Measurements from ENCODE around the gene CCDC13. TPM values are rescaled to one million over a fixed set of nuclear protein-coding genes. Genes with fewer than 3 reads are reported as not detected.

CCDC13 gene
- total RNA-seq, 1 donor from 2014 or later, result 0.33 TPM

GRCh38 chr3:42735019-42735418, 38.0 kb downstream of the CCDC13 start:
- H3K27me3 ChIP-seq (ENCODE audit: control insufficient read depth, insufficient read depth, low read length), result no peaks in the 10 kb centered on the region
- H3K36me3 ChIP-seq (ENCODE audit: control insufficient read depth, insufficient read depth, low read length), result no peaks in the 10 kb centered on the region
- no peak for TF ChIP-seq CTCF (IDR thresholded peaks at IDR 0.05; ENCODE audit: insufficient read depth, low read length, poor library complexity, severe bottlenecking)
- no peak for DNase-seq (ENCODE audit: low read depth)
- no peak overlapping the region for H3K4me3 ChIP-seq (ENCODE audit: low read depth, low read length)

GRCh38 chr3:42734263-42734860, 38.7 kb downstream of the CCDC13 start:
- DNase-seq (ENCODE audit: low read depth), result no peak
- Histone ChIP-seq H3K4me3 (ENCODE audit: low read depth, low read length) (no peak overlapping the region), H3K36me3 (ENCODE audit: control insufficient read depth, insufficient read depth, low read length) (no peaks in the 10 kb centered on the region), H3K27me3 (ENCODE audit: control insufficient read depth, insufficient read depth, low read length) (peaks cover 1% of the 10 kb centered on the region)
- no peak for TF ChIP-seq CTCF (IDR thresholded peaks at IDR 0.05; ENCODE audit: insufficient read depth, low read length, poor library complexity, severe bottlenecking)

GRCh38 chr3:42733501-42734262, 39.4 kb downstream of the CCDC13 start:
- no peak for TF ChIP-seq CTCF (IDR thresholded peaks at IDR 0.05; ENCODE audit: insufficient read depth, low read length, poor library complexity, severe bottlenecking)
- DNase-seq (ENCODE audit: low read depth), result no peak
- no peak overlapping the region for H3K4me3 ChIP-seq (ENCODE audit: low read depth, low read length)
- no peaks in the 10 kb centered on the region for H3K36me3 ChIP-seq (ENCODE audit: control insufficient read depth, insufficient read depth, low read length)
- H3K27me3 ChIP-seq (ENCODE audit: control insufficient read depth, insufficient read depth, low read length), result peaks cover 6% of the 10 kb centered on the region

- H3K36me3 ChIP-seq (ENCODE audit: control insufficient read depth, insufficient read depth, low read length), result no peaks in the 10 kb centered on the region
- peaks cover 7% of the 10 kb centered on the region for H3K27me3 ChIP-seq (ENCODE audit: control insufficient read depth, insufficient read depth, low read length)
- H3K4me3 ChIP-seq (ENCODE audit: low read depth, low read length), result no peak overlapping the region
- TF ChIP-seq CTCF (IDR thresholded peaks at IDR 0.05; ENCODE audit: insufficient read depth, low read length, poor library complexity, severe bottlenecking), result no peak
- no peak for DNase-seq (ENCODE audit: low read depth)
Measured at GRCh38 chr3:42732829-42733459, 40.1 kb downstream of the CCDC13 start.

- Histone ChIP-seq H3K27me3 (ENCODE audit: control insufficient read depth, insufficient read depth, low read length) (peaks cover 7% of the 10 kb centered on the region), H3K36me3 (ENCODE audit: control insufficient read depth, insufficient read depth, low read length) (no peaks in the 10 kb centered on the region), H3K4me3 (ENCODE audit: low read depth, low read length) (no peak overlapping the region)
- no peak for DNase-seq (ENCODE audit: low read depth)
- no peak for TF ChIP-seq CTCF (IDR thresholded peaks at IDR 0.05; ENCODE audit: insufficient read depth, low read length, poor library complexity, severe bottlenecking)
Measured at GRCh38 chr3:42732196-42732828, 40.7 kb downstream of the CCDC13 start.

Data from kidney epithelial cell (primary cell).